ENCODE measurements around the gene ASPDH.

DNA sequence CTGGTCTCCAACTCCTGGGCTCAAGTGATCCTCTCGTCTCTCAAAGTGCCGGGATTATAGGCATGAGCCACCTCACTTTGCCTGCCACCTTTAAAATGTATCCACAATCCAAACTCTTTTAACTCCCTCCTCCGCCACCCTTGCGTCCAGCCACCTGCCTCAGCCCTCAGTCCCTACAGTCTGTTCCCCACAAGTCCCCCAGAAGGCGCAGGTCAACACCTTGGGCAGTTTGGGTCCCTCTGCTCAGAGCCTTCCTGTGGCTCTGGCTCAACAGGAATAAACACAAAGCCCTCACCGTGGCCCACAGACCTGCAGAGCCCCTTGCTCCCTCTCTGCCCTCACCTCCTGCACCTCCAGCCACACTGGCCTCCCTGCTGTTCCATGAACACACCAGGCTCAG lies 44.9 kb downstream of the ASPDH start:
- no peak for TF ChIP-seq EZH2phosphoT487 (IDR thresholded peaks at IDR 0.05; ENCODE audit: low read depth)
- TF ChIP-seq CTCF (IDR thresholded peaks at IDR 0.05; ENCODE audit: low read depth, low read length) = no peak

Measured in OCI-LY3 (cell line).